SK-N-MC (cell line): Measurements from ENCODE around the gene ID3.

Experiments
- DNase-seq: peaks from one replicate; pipeline ENCODE4 v3.0.0-alpha.2; 2011; ENCODE audit warnings: low read depth, low spot score
- H3K27ac ChIP-seq: fragments of 200-600 bp; sonication (generic); 2 replicates; pipeline ENCODE4 v1.5.1; 2016; ENCODE audit warnings: mixed run types
- H3K36me3 ChIP-seq: fragments of 200-600 bp; sonication (generic); 2 replicates; pipeline ENCODE4 v1.6.1; 2017; ENCODE audit warnings: antibody characterized with exemption, low read length, mixed read lengths; ENCODE audit not compliant: insufficient read depth
- H3K4me3 ChIP-seq: fragments of 200-600 bp; sonication (generic); 2 replicates; pipeline ENCODE4 v1.5.1; 2016
- H3K9ac ChIP-seq: fragments of 200-600 bp; sonication (generic); 2 replicates; pipeline ENCODE4 v1.8.0; 2017; ENCODE audit warnings: mixed run types, mixed read lengths; ENCODE audit not compliant: insufficient read length
- H3K9me3 ChIP-seq: fragments of 200-600 bp; sonication (generic); 2 replicates; pipeline ENCODE4 v1.6.1; 2017; ENCODE audit warnings: low read depth, mild to moderate bottlenecking, antibody characterized with exemption, low read length, moderate library complexity, mixed read lengths
- EZH2 ChIP-seq: fragments of 200-600 bp; sonication (generic); IDR thresholded peaks from one replicate; pipeline ENCODE4 v1.6.1; 2017; ENCODE audit warnings: antibody characterized with exemption
- FOXP2 ChIP-seq: optimal IDR thresholded peaks from 2 replicates; pipeline ENCODE3; 2011; ENCODE audit warnings: mild to moderate bottlenecking, moderate library complexity; ENCODE audit not compliant: insufficient read depth; ENCODE audit errors: extremely low read length, control extremely low read depth
- POLR2AphosphoS5 ChIP-seq: IDR thresholded peaks from 2 replicates; pipeline ENCODE4 v1.6.1; 2012; ENCODE audit warnings: mild to moderate bottlenecking, low read depth, low read length, borderline replicate concordance

The ID3 gene

DNA sequence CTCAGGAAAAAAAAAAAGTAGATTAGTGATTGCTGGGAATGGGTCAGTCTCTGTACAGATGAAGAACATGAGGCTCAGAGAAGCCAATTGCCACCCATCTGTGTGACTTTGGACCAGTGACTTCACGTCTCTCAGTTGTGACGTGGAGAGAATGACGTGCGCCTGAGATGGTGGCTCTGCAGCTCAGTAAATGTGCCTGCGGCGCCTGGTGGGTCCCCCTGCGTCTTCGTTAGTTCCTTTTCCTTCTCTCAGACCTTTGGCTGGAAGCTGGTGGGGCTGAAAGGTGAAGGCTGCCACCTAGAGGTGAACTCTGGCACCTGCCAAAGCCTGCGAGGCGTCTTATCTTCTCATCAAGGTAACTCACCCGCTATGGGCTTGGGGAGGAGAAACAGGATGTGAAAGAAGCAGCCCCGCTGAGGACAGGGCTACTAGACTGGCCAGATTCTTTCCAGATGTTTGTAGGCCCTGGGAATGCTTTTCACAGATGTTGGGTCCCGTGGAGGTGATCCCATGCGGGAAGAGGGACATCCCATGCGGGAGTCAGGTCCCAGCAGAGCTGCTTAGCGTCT lies 19.5 kb downstream of the ID3 start:
- TF ChIP-seq EZH2, result no peak
- no peak for TF ChIP-seq FOXP2
- TF ChIP-seq POLR2AphosphoS5, result no peak
- Histone ChIP-seq H3K36me3 (no peaks in the 10 kb centered on the region), H3K9ac (no peak overlapping the region), H3K9me3 (no peaks in the 10 kb centered on the region), H3K27ac (no peak overlapping the region), H3K4me3 (peak overlapping the region; percentile 48)
- DNase-seq, result peak; percentile 89

DNA sequence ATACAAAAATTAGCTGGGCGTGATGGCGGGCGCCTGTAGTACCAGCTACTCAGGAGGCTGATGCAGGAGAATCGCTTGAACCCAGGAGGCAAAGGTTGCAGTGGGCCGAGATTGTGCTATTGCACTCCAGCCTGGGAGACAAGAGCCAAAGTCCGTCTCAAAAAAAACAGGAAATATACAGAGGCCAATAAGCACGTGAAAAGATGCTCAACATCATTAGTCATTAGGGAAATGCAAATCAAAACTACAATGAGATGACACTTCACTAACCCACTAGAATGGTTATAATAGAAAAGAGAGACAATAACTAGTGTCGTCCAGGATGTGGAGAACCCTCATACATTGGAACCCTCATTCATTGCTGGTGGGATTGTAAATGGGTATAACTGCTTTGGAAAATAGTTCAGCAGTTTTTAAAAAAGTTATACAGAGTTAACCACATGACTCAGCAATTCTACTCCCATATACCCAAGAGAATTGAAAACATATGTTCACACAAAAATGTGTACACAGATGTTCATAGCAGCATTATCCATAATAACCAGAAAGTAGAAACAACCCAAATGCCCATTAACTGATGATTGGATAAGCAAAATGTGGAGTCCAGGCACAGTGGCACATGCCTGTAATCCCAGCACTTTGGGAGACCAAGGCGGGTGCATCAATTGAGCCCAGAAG lies 21.9 kb downstream of the ID3 start:
- Histone ChIP-seq H3K4me3 (peak overlapping the region; percentile 33; the same call in 1 of the 2 replicates), H3K9me3 (no peaks in the 10 kb centered on the region), H3K27ac (peak overlapping the region; percentile 83), H3K9ac (no peak overlapping the region), H3K36me3 (no peaks in the 10 kb centered on the region)
- DNase-seq, result no peak
- TF ChIP-seq POLR2AphosphoS5 (no peak; the same call in 1 of the 2 replicates), EZH2 (no peak), FOXP2 (no peak)

- H3K27ac ChIP-seq, result no peak overlapping the region
- H3K4me3 ChIP-seq, result no peak overlapping the region
- no peak for DNase-seq
- no peak overlapping the region for H3K9ac ChIP-seq
- no peaks in the 10 kb centered on the region for H3K9me3 ChIP-seq
- no peaks in the 10 kb centered on the region for H3K36me3 ChIP-seq
- no peak for TF ChIP-seq FOXP2
- no peak for TF ChIP-seq EZH2
- no peak for TF ChIP-seq POLR2AphosphoS5
Measured at GRCh38 chr1:23533246-23534023, 25.9 kb downstream of the ID3 start.

DNA sequence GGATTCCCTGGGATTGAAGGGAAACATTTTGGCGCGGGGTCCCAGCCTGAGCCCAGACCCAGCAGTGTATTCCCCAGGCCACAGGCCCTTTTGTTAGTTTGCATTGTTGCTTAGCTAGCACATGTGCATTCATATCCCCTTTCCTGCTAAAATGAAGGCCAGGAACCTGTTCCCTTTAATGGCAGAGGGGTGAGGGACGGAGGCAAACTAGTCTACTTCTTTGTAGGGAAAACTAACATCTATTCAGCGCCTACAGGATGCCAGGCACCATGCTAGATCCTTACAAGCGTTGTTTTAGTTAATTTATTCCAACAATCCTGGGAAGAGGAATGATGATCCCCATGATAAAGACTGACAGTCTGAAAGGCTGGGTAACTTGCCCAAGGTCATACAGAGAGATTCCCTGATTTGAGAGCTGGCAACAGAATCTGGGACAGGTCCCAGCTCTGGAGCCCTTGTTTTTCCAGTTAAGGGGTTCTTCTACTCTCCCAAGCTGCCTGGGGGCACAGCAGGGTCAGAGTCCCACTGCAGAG lies 27.7 kb downstream of the ID3 start:
- no peak for DNase-seq
- peak overlapping the region; percentile 83 for H3K9ac ChIP-seq
- peak overlapping the region; percentile 93 for H3K4me3 ChIP-seq
- H3K36me3 ChIP-seq, result no peaks in the 10 kb centered on the region
- peak overlapping the region; percentile 90 for H3K27ac ChIP-seq
- TF ChIP-seq POLR2AphosphoS5 (no peak), FOXP2 (no peak), EZH2 (no peak)
- no peaks in the 10 kb centered on the region for H3K9me3 ChIP-seq

DNA sequence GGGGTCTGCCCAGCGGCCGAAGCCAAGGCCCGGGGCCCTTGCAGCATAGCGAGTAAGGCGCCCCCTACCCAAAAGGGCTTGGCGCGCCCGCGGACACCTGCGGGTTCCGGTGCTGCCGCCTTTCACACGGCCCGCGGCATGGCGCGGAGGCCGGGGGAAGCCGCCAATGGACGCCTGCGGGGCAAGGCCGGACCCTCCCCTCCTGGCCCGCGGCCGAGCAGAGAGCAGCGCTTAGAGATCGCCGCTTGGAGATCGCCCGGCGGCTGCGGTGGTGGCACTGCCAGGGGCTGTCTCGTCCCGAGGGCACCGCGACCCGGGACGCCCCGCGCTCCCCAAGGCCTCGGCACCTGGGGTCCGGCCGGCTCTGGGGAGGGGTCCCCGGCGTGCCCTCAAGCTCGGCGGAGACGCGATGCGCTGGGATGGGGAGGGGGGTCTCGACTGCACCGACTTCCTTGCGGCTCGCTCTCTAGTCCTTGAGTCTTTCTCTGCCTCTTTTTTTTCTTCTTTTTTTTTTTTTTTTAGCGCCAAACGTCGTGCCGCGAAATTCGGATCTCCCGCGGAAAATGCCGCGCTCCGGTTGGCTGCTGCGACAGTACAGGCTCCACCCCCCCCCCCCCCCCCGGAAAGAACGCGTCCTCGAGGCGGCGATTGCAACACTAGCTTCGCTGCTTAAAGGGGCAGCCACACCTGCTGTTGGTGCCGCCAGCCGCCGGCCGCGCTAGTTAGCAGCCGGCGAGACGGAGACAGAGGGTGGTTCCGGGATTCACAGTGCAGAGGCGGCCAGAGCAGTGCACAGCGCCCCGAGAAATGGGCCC lies 28.3 kb downstream of the ID3 start, which contains the start of gene E2F2:
Gene E2F2 (minus strand): TSS at position 487 of the 815 bp plus-strand sequence. CDS start 440 bp downstream, at position 47.
- no peak for DNase-seq
- H3K27ac ChIP-seq, result peak within 1 kb of the TSS; percentile 90
- H3K9me3 ChIP-seq, result no peaks in the 10 kb centered on the region
- no peaks in the 10 kb centered on the region for H3K36me3 ChIP-seq
- H3K4me3 ChIP-seq, result peak within 1 kb of the TSS; percentile 93
- H3K9ac ChIP-seq, result peak within 1 kb of the TSS; percentile 96
- TF ChIP-seq POLR2AphosphoS5 (peak; percentile 86), EZH2 (no peak), FOXP2 (peak; percentile 34)

DNA sequence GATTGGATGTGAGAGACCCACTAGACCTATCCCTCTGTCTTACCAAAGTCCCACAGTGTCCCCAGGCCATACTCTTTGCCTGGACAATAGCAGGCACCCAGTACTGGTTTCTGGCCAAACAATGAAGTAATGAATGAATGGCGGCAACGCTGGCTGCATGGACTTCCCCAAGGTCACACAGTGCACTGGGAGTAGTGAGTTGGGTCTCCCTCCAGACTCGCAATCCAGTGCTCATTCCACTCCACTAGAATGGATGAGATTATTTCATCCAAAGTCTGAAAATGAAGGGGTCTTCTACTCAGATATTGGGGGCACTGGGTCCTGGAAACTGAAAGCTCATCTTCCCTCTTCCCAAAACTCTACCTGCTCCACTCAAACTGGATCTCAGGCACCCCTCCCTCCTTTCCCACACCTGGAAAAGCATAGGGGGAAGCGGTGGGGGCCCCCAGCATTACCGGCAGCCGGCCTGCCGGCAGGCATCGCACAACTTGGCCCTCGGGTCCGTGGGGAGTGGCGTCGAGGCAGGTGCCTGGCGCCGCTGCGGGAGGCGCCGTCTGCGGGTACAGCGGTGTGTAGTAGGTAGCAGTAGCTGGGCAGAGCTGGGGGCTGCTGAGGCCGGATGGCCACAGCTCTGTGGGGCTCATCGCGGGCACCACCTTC lies 29.1 kb downstream of the ID3 start:
- H3K9me3 ChIP-seq, result no peaks in the 10 kb centered on the region
- H3K9ac ChIP-seq, result peak overlapping the region; percentile 96
- TF ChIP-seq EZH2 (no peak), FOXP2 (no peak), POLR2AphosphoS5 (0 out of 2 replicates have a peak, but pooled peaks have one; percentile 3)
- H3K36me3 ChIP-seq, result no peaks in the 10 kb centered on the region
- peak overlapping the region; percentile 83 for H3K27ac ChIP-seq
- DNase-seq, result no peak
- H3K4me3 ChIP-seq, result peak overlapping the region; percentile 93

GRCh38 chr1:23529146-23530086 lies 29.9 kb downstream of the ID3 start:
- DNase-seq, result no peak
- peak overlapping the region; percentile 96 for H3K9ac ChIP-seq
- TF ChIP-seq FOXP2 (no peak), POLR2AphosphoS5 (peak; percentile 14; the same call in 1 of the 2 replicates), EZH2 (no peak)
- peak overlapping the region; percentile 83 for H3K27ac ChIP-seq
- peak overlapping the region; percentile 93 for H3K4me3 ChIP-seq
- peaks cover 3% of the 10 kb centered on the region; the same call in 1 of the 2 replicates for H3K36me3 ChIP-seq
- H3K9me3 ChIP-seq, result no peaks in the 10 kb centered on the region
